ENCODE measurements around the gene NR5A2. TPM values are rescaled to one million over a fixed set of nuclear protein-coding genes. Genes with fewer than 3 reads are reported as not detected.

NR5A2 gene
- total RNA-seq, 4 donors from 2014 or later: 5.0 to 21.5 (median 11.8) TPM

- H3K36me3 ChIP-seq: no peaks in the 10 kb centered on the region
- intact Hi-C loops (cut with DNase I; ENCODE audit: low total_unique reads): no loop called here
- no peaks in the 10 kb centered on the region for H3K9me3 ChIP-seq
- H3K4me3 ChIP-seq: no peak overlapping the region
- no peak overlapping the region for H3K27ac ChIP-seq
- H3K27me3 ChIP-seq: no peaks in the 10 kb centered on the region
- no peaks in the 10 kb centered on the region for H3K4me1 ChIP-seq
- TF ChIP-seq POLR2A (IDR thresholded peaks at IDR 0.05) (no peak), CTCF (IDR thresholded peaks at IDR 0.05) (no peak)
- DNase-seq: no peak
Observed at GRCh38 chr1:200062143-200062542, 34.6 kb downstream of the NR5A2 start.

- Histone ChIP-seq H3K4me3 (no peak overlapping the region), H3K27ac (peak overlapping the region in 1 of 2 donors; percentile 48), H3K4me1 (no peaks in the 10 kb centered on the region), H3K27me3 (no peaks in the 10 kb centered on the region), H3K36me3 (no peaks in the 10 kb centered on the region), H3K9me3 (no peaks in the 10 kb centered on the region)
- no peak for DNase-seq
- intact Hi-C loops (cut with DNase I; ENCODE audit: low total_unique reads): no loop called here
- TF ChIP-seq POLR2A (IDR thresholded peaks at IDR 0.05): no peak
- TF ChIP-seq CTCF (IDR thresholded peaks at IDR 0.05): no peak
Observed at GRCh38 chr1:200072636-200073285, 45.3 kb downstream of the NR5A2 start.

- Histone ChIP-seq H3K27me3 (no peaks in the 10 kb centered on the region), H3K9me3 (no peaks in the 10 kb centered on the region), H3K4me3 (no peak overlapping the region), H3K27ac (no peak overlapping the region), H3K4me1 (no peaks in the 10 kb centered on the region), H3K36me3 (no peaks in the 10 kb centered on the region)
- no peak for DNase-seq
- intact Hi-C loops (cut with DNase I; ENCODE audit: low total_unique reads): no loop called here
- TF ChIP-seq POLR2A (IDR thresholded peaks at IDR 0.05): no peak
- no peak for TF ChIP-seq CTCF (IDR thresholded peaks at IDR 0.05)
Observed at GRCh38 chr1:200073286-200073637, 45.8 kb downstream of the NR5A2 start.

GRCh38 chr1:200075522-200075921 is 48.0 kb downstream of the NR5A2 start:
- Histone ChIP-seq H3K27me3 (no peaks in the 10 kb centered on the region), H3K4me3 (no peak overlapping the region), H3K9me3 (no peaks in the 10 kb centered on the region), H3K27ac (peak overlapping the region; percentile 23 to 64), H3K4me1 (no peaks in the 10 kb centered on the region), H3K36me3 (no peaks in the 10 kb centered on the region)
- TF ChIP-seq CTCF (IDR thresholded peaks at IDR 0.05): no peak
- TF ChIP-seq POLR2A (IDR thresholded peaks at IDR 0.05): no peak
- no peak for DNase-seq
- intact Hi-C loops (cut with DNase I; ENCODE audit: low total_unique reads): no loop called here

- peak in 1 of 2 donors; percentile 52 for DNase-seq
- Histone ChIP-seq H3K27me3 (no peaks in the 10 kb centered on the region), H3K9me3 (no peaks in the 10 kb centered on the region), H3K4me3 (no peak overlapping the region), H3K27ac (peak overlapping the region; percentile 23 to 70), H3K4me1 (no peaks in the 10 kb centered on the region), H3K36me3 (no peaks in the 10 kb centered on the region)
- intact Hi-C loops (cut with DNase I; ENCODE audit: low total_unique reads): no loop called here
- TF ChIP-seq CTCF (IDR thresholded peaks at IDR 0.05) (no peak), POLR2A (IDR thresholded peaks at IDR 0.05) (no peak)
Observed at GRCh38 chr1:200075938-200076546, 48.5 kb downstream of the NR5A2 start.
